T-helper 2 cell treated with Interferon-gamma antibody and Interleukin-4, amounts not matched to agents 100 ng/mL and 5 ng/mL, for 36 hours (primary cell): Measurements from ENCODE around the gene PPP4C. TPM values are rescaled to one million over a fixed set of nuclear protein-coding genes. Genes with fewer than 3 reads are reported as not detected.

Experiments
- intact Hi-C: fragments of 100-400 bp; cut with micrococcal nuclease; formaldehyde crosslinking; loops from one replicate; pipeline ENCODE4 v1.15.1; 2023
- total RNA-seq: library from RNA; stranded (reverse); gene quantifications from 2 replicates; pipeline ENCODE4 v1.2.3, GENCODE V29; 2022

The PPP4C gene
- total RNA-seq, 1 donor from 2014 or later = 140 TPM

- intact Hi-C loops = no loop called here
Measured at GRCh38 chr16:30078744-30079143, 3.0 kb downstream of the PPP4C start.

DNA sequence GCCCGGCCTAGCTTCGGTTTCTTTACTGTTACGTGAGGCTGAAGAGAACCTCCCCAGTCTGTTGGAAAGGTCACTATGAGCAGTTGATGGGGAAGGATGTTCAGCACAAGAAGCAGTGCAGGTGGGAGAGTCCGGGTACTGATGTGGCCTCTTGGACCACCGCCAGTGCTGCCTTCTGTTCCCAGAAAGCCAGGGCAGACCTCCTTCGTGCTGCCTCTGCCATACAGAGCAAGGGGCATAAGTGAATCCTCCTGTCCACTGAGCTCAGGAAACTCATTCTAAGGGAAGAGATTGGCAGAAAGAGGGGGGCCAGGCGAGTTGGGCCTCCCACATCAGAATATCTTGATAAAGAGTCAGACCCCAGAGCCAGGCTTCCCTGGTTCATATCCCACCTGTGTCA is 3.7 kb downstream of the PPP4C start:
- intact Hi-C loops = no loop called here

DNA sequence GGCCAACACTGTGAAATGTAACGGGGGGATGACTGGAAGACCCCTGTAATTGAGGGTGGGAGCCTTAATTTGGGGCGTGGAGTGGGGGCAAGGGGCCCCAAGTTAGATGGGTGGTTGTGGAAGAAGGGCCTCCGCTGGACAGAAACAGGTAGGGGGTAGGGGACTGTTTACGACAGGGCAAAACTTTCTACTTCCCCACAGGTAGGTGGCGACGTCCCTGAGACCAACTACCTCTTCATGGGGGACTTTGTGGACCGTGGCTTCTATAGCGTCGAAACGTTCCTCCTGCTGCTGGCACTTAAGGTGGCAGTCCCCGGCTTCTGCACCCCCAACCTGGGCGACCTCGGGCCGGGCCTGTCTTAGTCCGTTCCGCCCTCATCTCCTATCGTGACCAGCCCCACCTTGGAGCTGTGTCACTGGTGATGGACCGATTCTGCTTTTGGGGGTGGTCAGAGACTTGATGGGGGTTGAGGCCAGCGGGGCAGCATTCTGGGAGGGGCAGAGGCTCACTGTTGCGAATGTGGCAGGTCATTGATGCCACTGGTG is 6.8 kb downstream of the PPP4C start:
- intact Hi-C loops = no loop called here

DNA sequence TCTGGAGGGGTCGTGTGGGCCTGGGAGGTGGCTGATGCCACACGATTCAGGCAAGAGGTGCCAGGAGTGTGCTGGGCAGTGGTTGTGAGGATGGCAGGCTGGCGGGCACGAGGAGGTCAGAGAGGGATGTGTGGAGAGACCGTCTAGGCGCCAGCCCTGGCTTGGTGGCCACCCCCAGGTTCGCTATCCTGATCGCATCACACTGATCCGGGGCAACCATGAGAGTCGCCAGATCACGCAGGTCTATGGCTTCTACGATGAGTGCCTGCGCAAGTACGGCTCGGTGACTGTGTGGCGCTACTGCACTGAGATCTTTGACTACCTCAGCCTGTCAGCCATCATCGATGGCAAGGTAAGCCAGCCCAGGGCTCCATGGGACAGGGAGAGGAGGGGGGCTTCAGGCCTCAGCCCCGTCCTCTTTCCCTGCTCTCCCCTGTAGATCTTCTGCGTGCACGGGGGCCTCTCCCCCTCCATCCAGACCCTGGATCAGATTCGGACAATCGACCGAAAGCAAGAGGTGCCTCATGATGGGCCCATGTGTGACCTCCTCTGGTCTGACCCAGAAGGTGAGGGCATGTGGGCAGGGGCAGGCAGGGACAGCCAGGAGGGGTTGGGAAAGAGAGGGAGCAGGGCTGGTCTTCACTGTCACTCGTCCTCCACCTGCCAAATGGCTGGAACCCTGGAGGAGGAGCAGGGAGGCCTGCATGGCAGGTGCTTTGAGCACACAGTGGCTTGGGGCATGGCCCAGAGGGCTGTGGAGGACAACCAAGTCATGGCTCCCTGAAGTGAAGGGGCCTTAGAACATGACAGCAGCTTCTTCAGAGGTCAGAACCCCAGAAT is 7.6 kb downstream of the PPP4C start:
- intact Hi-C loops = no loop called here

DNA sequence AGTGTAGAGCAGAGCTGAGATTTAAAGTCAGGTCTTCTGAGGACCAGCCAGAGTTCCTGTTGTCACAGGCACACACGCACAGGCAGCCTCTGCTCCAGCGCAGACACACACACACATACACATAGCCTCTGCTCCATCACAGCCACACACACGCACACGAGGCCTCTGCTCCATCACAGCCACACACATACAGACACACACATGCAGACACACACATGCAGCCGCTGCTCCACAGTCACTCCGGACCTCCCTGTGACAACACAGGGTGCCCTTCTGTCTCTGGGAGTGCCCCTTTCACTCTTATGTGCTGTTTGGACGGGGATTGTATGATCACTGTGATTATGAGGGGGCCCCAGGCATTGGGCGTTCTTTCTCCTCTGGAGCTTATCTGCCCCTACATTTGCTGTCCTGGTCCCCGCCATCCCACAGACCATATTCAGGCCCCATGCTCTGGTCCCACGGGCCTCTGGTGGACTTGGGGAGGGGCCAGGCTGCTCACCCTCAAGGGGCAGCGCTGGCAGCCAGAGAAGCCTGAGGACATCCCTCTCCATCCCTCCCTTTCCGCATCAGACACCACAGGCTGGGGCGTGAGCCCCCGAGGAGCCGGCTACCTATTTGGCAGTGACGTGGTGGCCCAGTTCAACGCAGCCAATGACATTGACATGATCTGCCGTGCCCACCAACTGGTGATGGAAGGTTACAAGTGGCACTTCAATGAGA is 8.5 kb downstream of the PPP4C start:
- intact Hi-C loops = no loop called here

DNA sequence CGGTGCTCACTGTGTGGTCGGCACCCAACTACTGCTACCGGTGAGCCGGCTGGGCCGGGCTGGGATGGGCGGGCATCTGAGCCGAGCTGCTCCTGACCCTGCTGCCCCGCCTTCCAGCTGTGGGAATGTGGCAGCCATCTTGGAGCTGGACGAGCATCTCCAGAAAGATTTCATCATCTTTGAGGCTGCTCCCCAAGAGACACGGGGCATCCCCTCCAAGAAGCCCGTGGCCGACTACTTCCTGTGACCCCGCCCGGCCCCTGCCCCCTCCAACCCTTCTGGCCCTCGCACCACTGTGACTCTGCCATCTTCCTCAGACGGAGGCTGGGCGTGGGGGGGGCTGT is 9.0 kb downstream of the PPP4C start:
- intact Hi-C loops = no loop called here

DNA sequence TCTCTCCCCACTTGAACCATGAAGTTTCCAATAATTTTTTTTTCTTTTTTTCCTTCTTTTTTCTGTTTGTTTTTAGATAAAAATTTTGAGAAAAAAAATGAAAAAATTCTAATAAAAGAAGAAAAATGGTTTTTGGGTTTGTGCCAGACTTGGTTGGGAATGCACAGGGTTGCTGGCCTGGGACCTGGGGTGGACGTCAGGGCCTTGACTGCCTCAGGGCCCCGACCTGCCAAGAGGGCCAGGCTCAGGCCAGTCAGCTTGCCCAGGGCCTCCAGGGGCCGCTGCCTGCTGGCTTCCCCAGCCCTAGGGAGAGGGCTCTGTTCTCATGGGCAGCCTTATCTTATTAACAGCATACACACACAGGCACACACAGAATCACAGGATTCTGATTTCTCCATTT is 9.5 kb downstream of the PPP4C start:
- intact Hi-C loops = no loop called here

DNA sequence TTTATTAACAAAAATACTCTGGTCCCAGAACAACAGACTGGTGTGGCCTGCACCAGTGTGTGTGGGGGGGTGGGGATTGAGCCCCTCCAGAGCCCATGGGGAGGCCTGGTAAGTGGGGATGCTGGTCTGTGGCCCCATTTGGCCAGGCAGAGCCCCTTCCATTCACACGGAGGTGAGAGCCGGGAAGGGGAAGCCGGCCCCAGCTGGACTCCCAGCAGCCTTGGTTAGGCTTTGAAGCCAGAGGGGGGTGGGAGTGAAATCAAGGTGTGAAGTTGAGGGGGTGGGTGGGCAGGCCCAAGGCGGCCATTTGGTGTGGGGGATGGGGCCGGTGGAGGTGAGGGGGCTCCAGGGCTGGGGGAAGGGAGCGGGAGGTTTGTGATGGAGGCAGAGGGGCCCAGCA is 10.0 kb downstream of the PPP4C start:
- intact Hi-C loops = no loop called here

- intact Hi-C loops = no loop called here
Measured at GRCh38 chr16:30086291-30087140, 10.7 kb downstream of the PPP4C start.

GRCh38 chr16:30087181-30087898 is 11.5 kb downstream of the PPP4C start:
- intact Hi-C loops = no loop called here

DNA sequence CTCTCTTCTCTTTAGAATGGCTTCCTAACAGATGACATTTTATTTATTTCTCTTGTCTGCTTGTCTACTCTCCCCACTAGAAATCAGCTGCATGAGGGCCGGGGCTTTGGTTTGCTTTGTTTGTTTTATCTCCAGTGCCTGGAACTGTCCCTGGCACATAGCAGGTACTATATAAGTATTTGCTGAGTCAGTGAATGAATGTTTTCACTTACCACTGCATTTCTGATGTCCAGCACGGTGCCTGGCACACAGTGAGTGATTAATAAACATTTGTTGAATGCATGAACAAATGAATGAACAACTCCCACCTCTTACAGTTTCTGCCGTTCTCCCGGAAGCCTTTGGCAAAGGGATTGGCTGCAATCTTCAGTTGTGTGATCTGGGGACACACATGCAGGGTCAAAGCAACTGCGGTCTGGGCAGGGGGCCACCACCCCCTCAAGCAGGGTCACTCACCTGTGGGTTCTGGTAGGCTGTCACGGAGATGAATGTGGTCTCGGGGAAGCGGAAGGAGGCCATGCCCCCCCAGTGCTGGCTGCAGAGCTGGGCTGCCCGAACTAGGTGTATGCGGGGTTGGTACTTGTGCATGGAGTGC is 12.5 kb downstream of the PPP4C start:
- intact Hi-C loops = no loop called here

- intact Hi-C loops = no loop called here
Measured at GRCh38 chr16:30088832-30089624, 13.2 kb downstream of the PPP4C start.

DNA sequence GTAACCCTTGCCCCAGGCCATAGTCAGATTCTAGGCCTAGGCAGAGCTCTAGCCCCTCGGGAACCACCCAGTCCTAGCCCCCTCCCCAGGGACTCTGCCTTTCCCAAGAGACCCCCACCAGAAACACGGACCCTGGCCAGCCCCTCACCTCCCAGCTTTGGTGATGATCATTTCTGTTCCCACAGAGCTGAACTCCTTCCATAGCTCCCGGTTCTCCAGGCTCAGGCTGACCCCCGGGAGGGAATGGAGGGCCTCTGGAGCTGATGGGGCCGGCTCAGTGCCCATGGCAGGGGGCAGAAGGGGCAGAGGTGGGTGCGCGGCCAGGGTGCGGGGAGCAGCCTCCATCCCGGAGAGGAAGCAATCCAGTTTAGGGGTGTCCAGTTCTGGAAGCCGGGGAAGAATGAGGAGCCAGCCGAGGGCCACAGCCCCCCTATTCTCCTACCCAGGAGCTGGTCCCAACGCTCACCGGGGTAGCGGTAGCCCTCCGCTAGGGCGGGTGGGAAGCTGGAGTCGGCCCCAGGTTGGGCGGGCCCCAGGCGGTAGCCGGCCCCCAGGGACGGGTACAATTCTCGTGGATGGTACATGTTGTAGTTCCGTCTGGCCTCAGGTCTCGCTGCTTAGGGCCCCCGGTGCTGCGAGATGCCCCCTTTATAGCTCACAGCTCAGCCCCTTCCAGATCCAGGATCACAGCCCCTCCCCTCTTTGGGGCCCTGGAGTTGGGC is 15.0 kb downstream of the PPP4C start:
- intact Hi-C loops = loop anchor here (1.0 to 5.0 kb wide), 3 partner anchors 14 to 542 kb away; partner anchors contain the start of gene ZNF771

- intact Hi-C loops = loop anchor here (1.0 to 5.0 kb wide), 4 partner anchors 15 to 541 kb away; partner anchors contain the start of genes ALDOA and ZNF771
Measured at GRCh38 chr16:30091474-30092372, 15.9 kb downstream of the PPP4C start, which contains the start of gene TBX6. TSS of gene TBX6 (minus strand) at chr16:30091924. CDS start at chr16:30091193, 731 bp downstream.

- intact Hi-C loops = loop anchor here (1.0 to 5.0 kb wide), 3 partner anchors 27 to 540 kb away; partner anchors contain the start of genes ALDOA and ZNF771
Measured at GRCh38 chr16:30092373-30093010, 16.7 kb downstream of the PPP4C start.

GRCh38 chr16:30094541-30095165 is 18.9 kb downstream of the PPP4C start:
- intact Hi-C loops = loop anchor here (5.0 kb wide), 2 partner anchors 313 to 538 kb away; partner anchors contain the start of gene ZNF771
